Measurements from ENCODE around the gene SPRYD4.

GRCh38 chr12:56448860-56449621 is 19.3 kb upstream of the SPRYD4 start, which contains the start of gene TIMELESS:
- no peak for TF ChIP-seq CTCF (IDR thresholded peaks at IDR 0.05; ENCODE audit: low read length)
- TF ChIP-seq EZH2 (IDR thresholded peaks at IDR 0.05; ENCODE audit: borderline replicate concordance, low read length), result no peak

All from OCI-LY1 (cell line).